Body of pancreas (tissue), 4 donors: ENCODE measurements around the gene SLCO3A1.

Source experiments
- CTCF ChIP-seq, 7 experiments: fragments of 450-650 bp in 4 of 7; fragments of 200-600 bp in 3 of 7; sonication (generic) in 3 of 7; IDR thresholded peaks; one replicate each; pipeline ENCODE4 v1.5.1; 2016 to 2019; ENCODE audit warnings: antibody characterized with exemption in 7 of 7
- POLR2A ChIP-seq, 3 donors: fragments of 450-650 bp; IDR thresholded peaks; one replicate each; pipeline ENCODE4 v1.6.1; 2016; ENCODE audit warnings: antibody characterized with exemption in 3 of 3, mild to moderate bottlenecking in 2 of 3

DNA sequence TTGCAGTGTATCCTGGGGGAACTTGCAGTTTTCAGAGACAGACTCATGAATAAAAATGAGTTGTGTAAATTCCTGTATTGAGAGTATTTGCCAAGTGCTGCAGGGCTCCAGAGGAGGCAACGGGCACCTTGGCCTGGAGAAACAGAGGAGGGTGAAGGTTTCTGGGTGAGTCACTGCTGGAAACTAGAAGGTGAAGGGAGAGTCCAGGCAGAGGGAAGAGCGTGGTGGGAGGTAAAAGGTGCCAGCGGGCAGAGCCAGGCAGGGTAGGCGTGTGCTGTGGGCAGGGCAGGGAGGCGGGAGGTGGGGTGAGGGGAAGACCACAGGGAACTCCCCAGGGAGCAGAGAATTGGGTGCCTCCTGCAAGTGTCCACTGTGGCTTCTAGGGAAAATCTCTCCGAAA, 120.8 kb downstream of the SLCO3A1 start:
- TF ChIP-seq CTCF (IDR thresholded peaks at IDR 0.05) (no peak), POLR2A (IDR thresholded peaks at IDR 0.05) (no peak)
